ENCODE results near the gene COL4A1. TPM values are rescaled to one million over a fixed set of nuclear protein-coding genes. Genes with fewer than 3 reads are reported as not detected.

COL4A1 gene
- total and polyA plus RNA-seq, 2 donors from 2014 or later, result 53.0 to 218 TPM

GRCh38 chr13:110290826-110291225 is 16.1 kb downstream of the COL4A1 start:
- no peak overlapping the region for H3K27ac ChIP-seq (ENCODE audit: low read depth in 2 of 2, low read length in 2 of 2)
- H3K4me1 ChIP-seq (ENCODE audit: control insufficient read depth in 2 of 3, insufficient read depth in 2 of 3, low read depth in 1 of 3, low read length in 3 of 3), result peaks cover 0 to 7% (median 7%) of the 10 kb centered on the region in 3 donors
- H3K27me3 ChIP-seq (ENCODE audit: control insufficient read depth, insufficient read depth, low read length), result no peaks in the 10 kb centered on the region
- H3K36me3 ChIP-seq (ENCODE audit: control insufficient read depth in 2 of 3, insufficient read depth in 3 of 3, low read length in 3 of 3), result no peaks in the 10 kb centered on the region
- no peak for DNase-seq
- H3K4me3 ChIP-seq (ENCODE audit: low read length in 3 of 3), result no peak overlapping the region
- no peak for TF ChIP-seq CTCF (IDR thresholded peaks at IDR 0.05; ENCODE audit: borderline replicate concordance, extremely low read depth, insufficient read depth)
- no peak for FAIRE-seq
- H3K9ac ChIP-seq (ENCODE audit: low read length in 3 of 3), result no peak overlapping the region
- no peaks in the 10 kb centered on the region for H3K9me3 ChIP-seq (ENCODE audit: control insufficient read depth in 2 of 3, insufficient read depth in 1 of 3, low read length in 3 of 3)
- intact Hi-C loops (cut with DNase I), result no loop called here

GRCh38 chr13:110290153-110290552 is 16.8 kb downstream of the COL4A1 start:
- Histone ChIP-seq H3K27ac (ENCODE audit: low read depth in 2 of 2, low read length in 2 of 2) (no peak overlapping the region), H3K9me3 (ENCODE audit: control insufficient read depth in 2 of 3, insufficient read depth in 1 of 3, low read length in 3 of 3) (no peaks in the 10 kb centered on the region), H3K4me3 (ENCODE audit: low read length in 3 of 3) (no peak overlapping the region), H3K4me1 (ENCODE audit: control insufficient read depth in 2 of 3, insufficient read depth in 2 of 3, low read depth in 1 of 3, low read length in 3 of 3) (peaks cover 0 to 7% (median 7%) of the 10 kb centered on the region in 3 donors), H3K27me3 (ENCODE audit: control insufficient read depth, insufficient read depth, low read length) (no peaks in the 10 kb centered on the region), H3K36me3 (ENCODE audit: control insufficient read depth in 2 of 3, insufficient read depth in 3 of 3, low read length in 3 of 3) (no peaks in the 10 kb centered on the region), H3K9ac (ENCODE audit: low read length in 3 of 3) (no peak overlapping the region)
- TF ChIP-seq CTCF (IDR thresholded peaks at IDR 0.05; ENCODE audit: borderline replicate concordance, extremely low read depth, insufficient read depth), result no peak
- DNase-seq (peak in 1 of 5 donors; percentile 24), FAIRE-seq (no peak)
- intact Hi-C loops (cut with DNase I), result no loop called here

GRCh38 chr13:110289661-110290060 is 17.3 kb downstream of the COL4A1 start:
- no peak overlapping the region for H3K4me3 ChIP-seq (ENCODE audit: low read length in 3 of 3)
- no peak for TF ChIP-seq CTCF (IDR thresholded peaks at IDR 0.05; ENCODE audit: borderline replicate concordance, extremely low read depth, insufficient read depth)
- no peak for FAIRE-seq
- no peak overlapping the region for H3K27ac ChIP-seq (ENCODE audit: low read depth in 2 of 2, low read length in 2 of 2)
- no peak overlapping the region for H3K9ac ChIP-seq (ENCODE audit: low read length in 3 of 3)
- intact Hi-C loops (cut with DNase I), result no loop called here
- peaks cover 0 to 7% (median 7%) of the 10 kb centered on the region in 3 donors for H3K4me1 ChIP-seq (ENCODE audit: control insufficient read depth in 2 of 3, insufficient read depth in 2 of 3, low read depth in 1 of 3, low read length in 3 of 3)
- no peak for DNase-seq
- no peaks in the 10 kb centered on the region for H3K27me3 ChIP-seq (ENCODE audit: control insufficient read depth, insufficient read depth, low read length)
- H3K36me3 ChIP-seq (ENCODE audit: control insufficient read depth in 2 of 3, insufficient read depth in 3 of 3, low read length in 3 of 3), result no peaks in the 10 kb centered on the region
- H3K9me3 ChIP-seq (ENCODE audit: control insufficient read depth in 2 of 3, insufficient read depth in 1 of 3, low read length in 3 of 3), result no peaks in the 10 kb centered on the region

- DNase-seq, result no peak
- H3K27ac ChIP-seq (ENCODE audit: low read depth in 2 of 2, low read length in 2 of 2), result no peak overlapping the region
- peaks cover 0 to 6% (median 4%) of the 10 kb centered on the region in 3 donors for H3K4me1 ChIP-seq (ENCODE audit: control insufficient read depth in 2 of 3, insufficient read depth in 2 of 3, low read depth in 1 of 3, low read length in 3 of 3)
- no peak for TF ChIP-seq CTCF (IDR thresholded peaks at IDR 0.05; ENCODE audit: borderline replicate concordance, extremely low read depth, insufficient read depth)
- H3K4me3 ChIP-seq (ENCODE audit: low read length in 3 of 3), result no peak overlapping the region
- H3K36me3 ChIP-seq (ENCODE audit: control insufficient read depth in 2 of 3, insufficient read depth in 3 of 3, low read length in 3 of 3), result no peaks in the 10 kb centered on the region
- no peaks in the 10 kb centered on the region for H3K9me3 ChIP-seq (ENCODE audit: control insufficient read depth in 2 of 3, insufficient read depth in 1 of 3, low read length in 3 of 3)
- H3K9ac ChIP-seq (ENCODE audit: low read length in 3 of 3), result no peak overlapping the region
- FAIRE-seq, result no peak
- H3K27me3 ChIP-seq (ENCODE audit: control insufficient read depth, insufficient read depth, low read length), result no peaks in the 10 kb centered on the region
- intact Hi-C loops (cut with DNase I), result no loop called here
Observed at GRCh38 chr13:110289174-110289573, 17.8 kb downstream of the COL4A1 start.
